ENCODE results near the gene IZUMO4. TPM values are rescaled to one million over a fixed set of nuclear protein-coding genes. Genes with fewer than 3 reads are reported as not detected.
"Not testable (repeated sequence)": the region's sequence is repeated elsewhere in the genome, so short reads cannot be mapped to it uniquely, and the experiment has no call there.

The IZUMO4 gene
- total RNA-seq, 2 experiments from 2014 or later, result 15.2 to 16.6 TPM

GRCh38 chr19:2084993-2085720 is 11.6 kb upstream of the IZUMO4 start:
- ChIA-PET CTCF (interaction anchor here (0.6 to 2.0 kb wide), 2 partner anchors 10 to 151 kb away, joined by 3 to 7 read pairs; no protein-coding TSS in a partner anchor), POLR2A (interaction anchor here (0.9 kb wide), 1 partner anchor 80 kb away, joined by 3 read pairs; no protein-coding TSS in a partner anchor)
- ATAC-seq (peak; percentile 64), DNase-seq (peak; percentile 97)
- peak overlapping the region; percentile 99 for H3K27ac Mint-ChIP-seq
- peaks cover 57% of the 10 kb centered on the region for H3K4me1 Mint-ChIP-seq
- intact Hi-C loops (cut with DNase I, micrococcal nuclease), result loop anchor here (1.0 to 5.0 kb wide), 7 partner anchors 11 to 68 kb away; partner anchors contain the start of genes BTBD2 (in 2 of the 2), AP3D1 (in 1 of the 2), IZUMO4 (in 1 of the 2) and MKNK2 (in 1 of the 2)
- H3K27me3 Mint-ChIP-seq, result no peaks in the 10 kb centered on the region
- peaks cover 59% of the 10 kb centered on the region for H3K36me3 Mint-ChIP-seq (ENCODE audit: low read depth)
- H3K4me3 Mint-ChIP-seq, result peak overlapping the region; percentile 96
- H3K9me3 Mint-ChIP-seq (ENCODE audit: low read depth), result no peaks in the 10 kb centered on the region

- Mint-ChIP-seq H3K27ac (peak overlapping the region; percentile 89), H3K36me3 (ENCODE audit: low read depth) (peaks cover 49% of the 10 kb centered on the region), H3K4me3 (peak overlapping the region; percentile 96), H3K4me1 (peaks cover 54% of the 10 kb centered on the region)
- DNase-seq, result peak; percentile 80
- POLR2A ChIA-PET; H3K27me3 Mint-ChIP-seq; H3K9me3 Mint-ChIP-seq (ENCODE audit: low read depth): not testable (repeated sequence)
- ATAC-seq, result peak; percentile 24
- intact Hi-C loops (cut with DNase I, micrococcal nuclease), result loop anchor here in 1 of 2 experiments (1.0 kb wide), 1 partner anchor 9 kb away; the partner anchor contains the start of genes IZUMO4 and MOB3A
- CTCF ChIA-PET, result interaction anchor here (0.6 to 2.0 kb wide), 2 partner anchors 8 to 20 kb away, joined by 3 to 7 read pairs; no protein-coding TSS in a partner anchor
Observed at GRCh38 chr19:2086695-2087620, 9.8 kb upstream of the IZUMO4 start.

GRCh38 chr19:2087621-2088100 is 9.1 kb upstream of the IZUMO4 start:
- DNase-seq (peak; percentile 49), ATAC-seq (peak; percentile 3)
- Mint-ChIP-seq H3K4me3 (peak overlapping the region; percentile 96), H3K36me3 (ENCODE audit: low read depth) (peaks cover 42% of the 10 kb centered on the region), H3K27me3 (no peaks in the 10 kb centered on the region), H3K4me1 (peaks cover 59% of the 10 kb centered on the region), H3K9me3 (ENCODE audit: low read depth) (no peaks in the 10 kb centered on the region), H3K27ac (peak overlapping the region; percentile 89)
- intact Hi-C loops (cut with DNase I, micrococcal nuclease), result loop anchor here in 1 of 2 experiments (1.0 kb wide), 1 partner anchor 9 kb away; the partner anchor contains the start of genes IZUMO4 and MOB3A
- CTCF ChIA-PET, result interaction anchor here (0.6 to 1.1 kb wide), 3 partner anchors 21 to 238 kb away, joined by 3 read pairs; no protein-coding TSS in a partner anchor
- POLR2A ChIA-PET, result interaction anchor here (0.6 kb wide), 1 partner anchor 19 kb away, joined by 6 read pairs; no protein-coding TSS in a partner anchor

- H3K36me3 Mint-ChIP-seq (ENCODE audit: low read depth), result peaks cover 36% of the 10 kb centered on the region
- intact Hi-C loops (cut with DNase I, micrococcal nuclease), result no loop called here
- H3K4me1 Mint-ChIP-seq, result peaks cover 71% of the 10 kb centered on the region
- H3K27ac Mint-ChIP-seq, result peak overlapping the region; percentile 95
- no peaks in the 10 kb centered on the region for H3K27me3 Mint-ChIP-seq
- H3K4me3 Mint-ChIP-seq, result peak overlapping the region; percentile 67
- no peaks in the 10 kb centered on the region for H3K9me3 Mint-ChIP-seq (ENCODE audit: low read depth)
- CTCF ChIA-PET, result interaction anchor here (0.7 to 1.1 kb wide), 2 partner anchors 68 to 240 kb away, joined by 3 read pairs; no protein-coding TSS in a partner anchor
- POLR2A ChIA-PET, result interaction anchor here (1.0 kb wide), 1 partner anchor 73 kb away, joined by 3 read pairs; no protein-coding TSS in a partner anchor
- ATAC-seq, result no peak
- DNase-seq, result peak; percentile 57
Observed at GRCh38 chr19:2089001-2089711, 7.6 kb upstream of the IZUMO4 start.

GRCh38 chr19:2089727-2090053 is 7.0 kb upstream of the IZUMO4 start:
- H3K36me3 Mint-ChIP-seq (ENCODE audit: low read depth), result peaks cover 36% of the 10 kb centered on the region
- no peaks in the 10 kb centered on the region for H3K9me3 Mint-ChIP-seq (ENCODE audit: low read depth)
- CTCF ChIA-PET, result interaction anchor here (0.7 kb wide), 1 partner anchor 69 kb away, joined by 3 read pairs; no protein-coding TSS in a partner anchor
- POLR2A ChIA-PET, result interaction anchor here (0.6 to 1.0 kb wide), 2 partner anchors 73 to 821 kb away, joined by 3 read pairs; partner anchors contain the start of gene CIRBP
- H3K27me3 Mint-ChIP-seq, result no peaks in the 10 kb centered on the region
- peak overlapping the region; percentile 67 for H3K4me3 Mint-ChIP-seq
- ATAC-seq (no peak), DNase-seq (no peak)
- peak overlapping the region; percentile 95 for H3K27ac Mint-ChIP-seq
- intact Hi-C loops (cut with DNase I, micrococcal nuclease), result loop anchor here in 1 of 2 experiments (10.0 kb wide), 1 partner anchor 825 kb away; the partner anchor contains the start of gene CIRBP
- peaks cover 76% of the 10 kb centered on the region for H3K4me1 Mint-ChIP-seq

GRCh38 chr19:2091926-2092525 is 4.7 kb upstream of the IZUMO4 start:
- intact Hi-C loops (cut with DNase I, micrococcal nuclease), result loop anchor here in 1 of 2 experiments (10.0 kb wide), 1 partner anchor 827 kb away; the partner anchor contains the start of gene CIRBP
- not testable (repeated sequence) for DNase-seq; H3K27ac Mint-ChIP-seq; H3K27me3 Mint-ChIP-seq; H3K9me3 Mint-ChIP-seq (ENCODE audit: low read depth); ATAC-seq; H3K4me3 Mint-ChIP-seq
- POLR2A ChIA-PET, result interaction anchor here (0.6 to 0.7 kb wide), 2 partner anchors 35 to 191 kb away, joined by 3 to 6 read pairs; no protein-coding TSS in a partner anchor
- Mint-ChIP-seq H3K4me1 (peaks cover 67% of the 10 kb centered on the region), H3K36me3 (ENCODE audit: low read depth) (peaks cover 37% of the 10 kb centered on the region)
- CTCF ChIA-PET, result interaction anchor here (0.6 to 3.8 kb wide), 5 partner anchors 32 to 373 kb away, joined by 3 to 17 read pairs (median 4); no protein-coding TSS in a partner anchor

GRCh38 chr19:2096034-2096479 is 658 bp upstream of the IZUMO4 start, which contains the start of gene MOB3A:
Gene MOB3A, minus strand, starts transcription at chr19:2096326. Its CDS starts 17,766 bp downstream, at chr19:2078560.
- Mint-ChIP-seq H3K4me3 (peak within 1 kb of the TSS; percentile 98), H3K27me3 (no peaks in the 10 kb centered on the region), H3K27ac (peak within 1 kb of the TSS; percentile 94), H3K36me3 (ENCODE audit: low read depth) (peaks cover 28% of the 10 kb centered on the region), H3K4me1 (peaks cover 37% of the 10 kb centered on the region), H3K9me3 (ENCODE audit: low read depth) (no peaks in the 10 kb centered on the region)
- ATAC-seq (peak; percentile 51), DNase-seq (peak; percentile 92)
- intact Hi-C loops (cut with DNase I, micrococcal nuclease), result loop anchor here (1.0 to 10.0 kb wide), 23 partner anchors 9 to 831 kb away; partner anchors contain the start of genes AP3D1 (in 2 of the 2), ADAT3 (in 1 of the 2), BTBD2 (in 1 of the 2) and CIRBP (in 1 of the 2)
- ChIA-PET CTCF (interaction anchor here (0.7 to 2.3 kb wide), 2 partner anchors 10 to 732 kb away, joined by 3 to 7 read pairs; no protein-coding TSS in a partner anchor), POLR2A (interaction anchor here (0.6 to 1.0 kb wide), 3 partner anchors 27 to 56 kb away, joined by 3 to 4 read pairs (median 3); partner anchors contain the start of gene AP3D1)

- POLR2A ChIA-PET, result interaction anchor here (0.6 kb wide), 1 partner anchor 64 kb away, joined by 3 read pairs; no protein-coding TSS in a partner anchor
- peak; percentile 83 for DNase-seq
- intact Hi-C loops (cut with DNase I, micrococcal nuclease), result loop anchor here (2.0 to 10.0 kb wide), 2 partner anchors 15 to 833 kb away; partner anchors contain the start of gene CIRBP (in 1 of the 2)
- Mint-ChIP-seq H3K4me1 (peaks cover 28% of the 10 kb centered on the region), H3K4me3 (peak overlapping the region; percentile 82), H3K27ac (peak overlapping the region; percentile 94), H3K36me3 (ENCODE audit: low read depth) (peaks cover 32% of the 10 kb centered on the region), H3K27me3 (no peaks in the 10 kb centered on the region), H3K9me3 (ENCODE audit: low read depth) (no peaks in the 10 kb centered on the region)
- CTCF ChIA-PET, result interaction anchor here (0.6 to 0.9 kb wide), 3 partner anchors 165 to 210 kb away, joined by 3 to 4 read pairs (median 3); no protein-coding TSS in a partner anchor
- ATAC-seq, result peak; percentile 20
Observed at GRCh38 chr19:2097203-2097885, 629 bp downstream of the IZUMO4 start.

GRCh38 chr19:2097886-2098327 is 1.2 kb downstream of the IZUMO4 start:
- Mint-ChIP-seq H3K27ac (peak overlapping the region; percentile 55), H3K27me3 (no peaks in the 10 kb centered on the region), H3K9me3 (ENCODE audit: low read depth) (no peaks in the 10 kb centered on the region), H3K4me1 (peaks cover 24% of the 10 kb centered on the region), H3K4me3 (peak overlapping the region; percentile 82), H3K36me3 (ENCODE audit: low read depth) (peaks cover 30% of the 10 kb centered on the region)
- intact Hi-C loops (cut with DNase I, micrococcal nuclease), result loop anchor here (2.0 to 10.0 kb wide), 2 partner anchors 15 to 833 kb away; partner anchors contain the start of gene CIRBP (in 1 of the 2)
- CTCF ChIA-PET, result interaction anchor here (0.5 to 0.6 kb wide), 2 partner anchors 177 to 752 kb away, joined by 3 read pairs; no protein-coding TSS in a partner anchor
- DNase-seq, result no peak
- POLR2A ChIA-PET, result interaction anchor here (0.7 kb wide), 1 partner anchor 35 kb away, joined by 3 read pairs; no protein-coding TSS in a partner anchor
- no peak for ATAC-seq

Measured in activated CD4-positive, alpha-beta T cell treated with anti-CD3 and anti-CD28 coated beads for 36 hours (primary cell).